Esophagus squamous epithelium (tissue), 4 donors: Measurements from ENCODE around the gene WDR3.

Source experiments
- CTCF ChIP-seq, 6 experiments: fragments of 450-650 bp in 4 of 6; fragments of 200-600 bp in 2 of 6; sonication (generic) in 2 of 6; IDR thresholded peaks; one replicate each; pipeline ENCODE4 v1.5.1; 2016 to 2019; ENCODE audit warnings: antibody characterized with exemption in 6 of 6, mild to moderate bottlenecking in 4 of 6, moderate library complexity in 4 of 6
- POLR2A ChIP-seq, 4 donors: fragments of 450-650 bp; IDR thresholded peaks; one replicate each; pipeline ENCODE4 v1.6.1; 2017; ENCODE audit warnings: antibody characterized with exemption in 4 of 4, mild to moderate bottlenecking in 4 of 4, moderate library complexity in 3 of 4

GRCh38 chr1:117899801-117900200, 29.7 kb upstream of the WDR3 start:
- TF ChIP-seq CTCF (IDR thresholded peaks at IDR 0.05) (no peak), POLR2A (IDR thresholded peaks at IDR 0.05) (no peak)
